Parathyroid adenoma (tissue), 2 donors: Measurements from ENCODE around the gene CFAP46.

Experiments
- H2AFZ ChIP-seq: fragments of 300-600 bp; sonication (generic); one replicate; pipeline ENCODE4 v1.7.0; 2017; ENCODE audit warnings: antibody characterized with exemption, mild to moderate bottlenecking
- H3K27ac ChIP-seq: fragments of 300-600 bp; sonication (generic); one replicate; pipeline ENCODE4 v1.7.0; 2017
- H3K27me3 ChIP-seq: fragments of 300-600 bp; sonication (generic); one replicate; pipeline ENCODE4 v1.7.0; 2017; ENCODE audit warnings: low read length; ENCODE audit not compliant: control insufficient read depth, insufficient read depth
- H3K36me3 ChIP-seq: fragments of 300-600 bp; sonication (generic); one replicate; pipeline ENCODE4 v1.7.0; 2017; ENCODE audit warnings: low read length; ENCODE audit not compliant: control insufficient read depth, insufficient read depth
- H3K4me1 ChIP-seq: fragments of 300-600 bp; sonication (generic); one replicate; pipeline ENCODE4 v1.7.0; 2017; ENCODE audit warnings: control low read depth
- H3K4me2 ChIP-seq: fragments of 300-600 bp; sonication (generic); one replicate; pipeline ENCODE4 v1.7.0; 2017; ENCODE audit warnings: low read length
- H3K4me3 ChIP-seq: fragments of 300-600 bp; sonication (generic); one replicate; pipeline ENCODE4 v1.7.0; 2017; ENCODE audit warnings: low read depth, low read length
- H3K79me2 ChIP-seq: fragments of 300-600 bp; sonication (generic); one replicate; pipeline ENCODE4 v1.7.0; 2017; ENCODE audit warnings: control low read depth
- H3K9ac ChIP-seq: fragments of 300-600 bp; sonication (generic); one replicate; pipeline ENCODE4 v1.7.0; 2017; ENCODE audit warnings: mild to moderate bottlenecking
- H3K9me3 ChIP-seq: fragments of 300-600 bp; sonication (generic); one replicate; pipeline ENCODE4 v1.7.0; 2017; ENCODE audit warnings: low read length; ENCODE audit not compliant: control insufficient read depth
- TF ChIP-seq, protein P1 (sequence below): fragments of 300-600 bp; sonication (generic); IDR thresholded peaks from one replicate; pipeline ENCODE4 v1.7.0; 2017; ENCODE audit warnings: antibody characterized with exemption, mild to moderate bottlenecking
- donor health status: primary hyperparathyroidism.

Gene CFAP46

DNA sequence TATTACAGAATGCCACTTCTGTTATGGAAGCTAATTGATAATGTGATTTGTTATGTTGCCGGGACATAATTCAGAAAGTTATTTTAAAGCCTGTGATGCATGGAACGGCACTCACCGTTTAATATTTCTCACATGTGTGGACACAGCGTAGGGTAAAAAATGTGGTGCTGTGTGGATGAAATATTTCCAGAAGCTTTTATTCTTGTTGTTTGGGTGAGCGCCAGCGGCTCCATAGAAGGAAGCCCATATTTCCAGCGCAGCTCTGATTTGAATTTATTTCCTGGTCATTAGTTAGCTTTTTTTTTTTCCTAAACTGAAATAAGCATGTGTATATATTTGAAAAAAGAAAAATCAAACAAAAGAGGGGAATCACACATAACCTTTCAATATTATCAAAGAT is 136.3 kb downstream of the CFAP46 start:
- TF ChIP-seq, protein P1, sequence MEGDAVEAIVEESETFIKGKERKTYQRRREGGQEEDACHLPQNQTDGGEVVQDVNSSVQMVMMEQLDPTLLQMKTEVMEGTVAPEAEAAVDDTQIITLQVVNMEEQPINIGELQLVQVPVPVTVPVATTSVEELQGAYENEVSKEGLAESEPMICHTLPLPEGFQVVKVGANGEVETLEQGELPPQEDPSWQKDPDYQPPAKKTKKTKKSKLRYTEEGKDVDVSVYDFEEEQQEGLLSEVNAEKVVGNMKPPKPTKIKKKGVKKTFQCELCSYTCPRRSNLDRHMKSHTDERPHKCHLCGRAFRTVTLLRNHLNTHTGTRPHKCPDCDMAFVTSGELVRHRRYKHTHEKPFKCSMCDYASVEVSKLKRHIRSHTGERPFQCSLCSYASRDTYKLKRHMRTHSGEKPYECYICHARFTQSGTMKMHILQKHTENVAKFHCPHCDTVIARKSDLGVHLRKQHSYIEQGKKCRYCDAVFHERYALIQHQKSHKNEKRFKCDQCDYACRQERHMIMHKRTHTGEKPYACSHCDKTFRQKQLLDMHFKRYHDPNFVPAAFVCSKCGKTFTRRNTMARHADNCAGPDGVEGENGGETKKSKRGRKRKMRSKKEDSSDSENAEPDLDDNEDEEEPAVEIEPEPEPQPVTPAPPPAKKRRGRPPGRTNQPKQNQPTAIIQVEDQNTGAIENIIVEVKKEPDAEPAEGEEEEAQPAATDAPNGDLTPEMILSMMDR = no peak
- Histone ChIP-seq H3K79me2 (no peaks in the 10 kb centered on the region), H3K27me3 (no peaks in the 10 kb centered on the region), H3K36me3 (no peaks in the 10 kb centered on the region), H3K4me1 (no peaks in the 10 kb centered on the region), H3K4me3 (no peak overlapping the region), H3K9me3 (no peaks in the 10 kb centered on the region), H3K9ac (no peak overlapping the region), H3K27ac (no peak overlapping the region), H2AFZ (no peak overlapping the region), H3K4me2 (no peak overlapping the region)

DNA sequence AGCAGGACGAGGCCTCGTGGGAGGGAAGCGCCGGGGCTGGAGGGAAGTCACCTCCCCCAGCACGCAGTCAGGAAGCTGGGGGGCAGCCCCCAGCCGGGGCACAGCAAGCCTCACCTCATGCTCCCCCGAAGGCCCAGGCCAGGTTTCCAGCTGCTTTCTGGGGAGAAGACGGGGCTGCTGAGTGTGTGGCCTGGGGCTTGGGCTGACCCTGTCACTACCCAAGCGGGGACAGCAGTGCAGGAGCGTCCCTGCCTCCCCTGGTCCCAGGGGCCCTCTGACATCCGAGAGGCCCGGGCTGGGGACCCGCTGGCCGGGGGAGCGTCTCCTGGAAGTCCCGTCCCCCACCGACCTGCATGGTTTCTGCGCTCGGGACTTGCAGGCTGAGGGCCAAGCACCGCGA is 136.8 kb downstream of the CFAP46 start:
- Histone ChIP-seq H3K4me1 (no peaks in the 10 kb centered on the region), H2AFZ (no peak overlapping the region), H3K4me3 (no peak overlapping the region), H3K36me3 (no peaks in the 10 kb centered on the region), H3K4me2 (no peak overlapping the region), H3K79me2 (no peaks in the 10 kb centered on the region), H3K9me3 (no peaks in the 10 kb centered on the region), H3K27ac (no peak overlapping the region), H3K9ac (no peak overlapping the region), H3K27me3 (no peaks in the 10 kb centered on the region)
- TF ChIP-seq, protein P1 = no peak

DNA sequence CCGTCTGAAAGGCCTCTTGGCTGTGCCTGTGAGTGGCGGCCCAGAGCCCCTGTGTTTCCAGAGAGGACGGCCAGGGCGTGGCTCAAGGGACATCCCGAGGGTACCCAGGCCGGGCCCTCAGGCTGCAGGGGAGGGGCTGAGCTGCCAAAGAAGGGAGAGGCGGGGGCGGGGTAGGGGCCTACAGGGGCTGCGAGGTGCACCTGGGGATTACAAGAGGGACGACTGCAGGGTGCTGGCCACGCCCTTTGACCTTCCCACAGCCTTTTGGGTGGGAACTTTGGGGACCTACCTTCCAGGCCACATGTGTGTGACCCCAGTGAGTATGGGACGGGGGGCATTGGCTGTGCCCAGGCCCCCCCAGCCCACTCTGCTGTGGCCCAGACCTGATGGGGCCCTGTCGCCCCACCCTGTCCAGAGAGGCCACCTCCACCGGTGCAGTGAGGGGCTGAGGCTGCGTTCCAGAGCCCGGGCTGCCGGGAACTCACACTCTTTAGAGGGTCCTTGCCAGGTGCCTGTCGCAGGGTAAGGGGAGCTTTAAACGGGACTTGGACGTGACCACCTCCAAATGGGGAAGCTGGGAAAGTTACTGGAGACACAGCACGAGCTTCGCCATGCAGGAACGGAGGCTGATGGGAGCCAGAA is 137.5 kb downstream of the CFAP46 start:
- Histone ChIP-seq H3K27ac (no peak overlapping the region), H3K4me3 (no peak overlapping the region), H3K9me3 (no peaks in the 10 kb centered on the region), H3K9ac (no peak overlapping the region), H3K4me1 (no peaks in the 10 kb centered on the region), H3K4me2 (no peak overlapping the region), H3K79me2 (no peaks in the 10 kb centered on the region), H2AFZ (no peak overlapping the region), H3K36me3 (no peaks in the 10 kb centered on the region), H3K27me3 (no peaks in the 10 kb centered on the region)
- TF ChIP-seq, protein P1 = no peak

DNA sequence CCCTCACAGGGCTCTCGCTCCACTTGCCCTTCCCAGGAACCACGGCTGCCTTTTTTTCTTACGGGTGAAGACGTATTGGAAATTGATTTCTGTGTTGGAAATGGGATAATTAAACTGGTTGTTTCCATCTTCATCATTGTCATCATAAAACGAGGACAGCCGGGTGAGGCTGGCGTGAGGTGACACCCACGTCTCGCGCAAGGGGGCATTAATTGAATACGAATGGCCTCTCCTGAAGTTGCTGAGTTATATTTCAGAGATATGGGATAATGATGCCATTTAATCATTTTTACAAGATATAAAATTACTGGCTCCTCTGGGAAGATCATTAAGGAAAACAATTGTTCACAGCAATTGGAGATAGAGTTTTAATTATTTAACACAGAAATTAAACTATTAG is 138.1 kb downstream of the CFAP46 start:
- H2AFZ ChIP-seq = no peak overlapping the region
- TF ChIP-seq, protein P1 = no peak
- H3K4me1 ChIP-seq = no peaks in the 10 kb centered on the region
- H3K9me3 ChIP-seq = no peaks in the 10 kb centered on the region
- no peaks in the 10 kb centered on the region for H3K79me2 ChIP-seq
- no peaks in the 10 kb centered on the region for H3K36me3 ChIP-seq
- H3K9ac ChIP-seq = no peak overlapping the region
- H3K27me3 ChIP-seq = no peaks in the 10 kb centered on the region
- no peak overlapping the region for H3K4me3 ChIP-seq
- no peak overlapping the region for H3K27ac ChIP-seq
- no peak overlapping the region for H3K4me2 ChIP-seq
